Smooth muscle cell of the umbilical artery (primary cell): ENCODE data around the gene BTD. TPM values are rescaled to one million over a fixed set of nuclear protein-coding genes. Genes with fewer than 3 reads are reported as not detected.

ENCODE experiments used
- total RNA-seq: library from RNA; depleted of rRNA; stranded (reverse); fragments of >200 nt; gene quantifications from 2 replicates; pipeline ENCODE4 v1.2.3, GENCODE V29; 2014

The BTD gene, protein sequence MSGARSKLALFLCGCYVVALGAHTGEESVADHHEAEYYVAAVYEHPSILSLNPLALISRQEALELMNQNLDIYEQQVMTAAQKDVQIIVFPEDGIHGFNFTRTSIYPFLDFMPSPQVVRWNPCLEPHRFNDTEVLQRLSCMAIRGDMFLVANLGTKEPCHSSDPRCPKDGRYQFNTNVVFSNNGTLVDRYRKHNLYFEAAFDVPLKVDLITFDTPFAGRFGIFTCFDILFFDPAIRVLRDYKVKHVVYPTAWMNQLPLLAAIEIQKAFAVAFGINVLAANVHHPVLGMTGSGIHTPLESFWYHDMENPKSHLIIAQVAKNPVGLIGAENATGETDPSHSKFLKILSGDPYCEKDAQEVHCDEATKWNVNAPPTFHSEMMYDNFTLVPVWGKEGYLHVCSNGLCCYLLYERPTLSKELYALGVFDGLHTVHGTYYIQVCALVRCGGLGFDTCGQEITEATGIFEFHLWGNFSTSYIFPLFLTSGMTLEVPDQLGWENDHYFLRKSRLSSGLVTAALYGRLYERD
- 28.3 and 57.0 TPM in 2 replicates for total RNA-seq

DNA sequence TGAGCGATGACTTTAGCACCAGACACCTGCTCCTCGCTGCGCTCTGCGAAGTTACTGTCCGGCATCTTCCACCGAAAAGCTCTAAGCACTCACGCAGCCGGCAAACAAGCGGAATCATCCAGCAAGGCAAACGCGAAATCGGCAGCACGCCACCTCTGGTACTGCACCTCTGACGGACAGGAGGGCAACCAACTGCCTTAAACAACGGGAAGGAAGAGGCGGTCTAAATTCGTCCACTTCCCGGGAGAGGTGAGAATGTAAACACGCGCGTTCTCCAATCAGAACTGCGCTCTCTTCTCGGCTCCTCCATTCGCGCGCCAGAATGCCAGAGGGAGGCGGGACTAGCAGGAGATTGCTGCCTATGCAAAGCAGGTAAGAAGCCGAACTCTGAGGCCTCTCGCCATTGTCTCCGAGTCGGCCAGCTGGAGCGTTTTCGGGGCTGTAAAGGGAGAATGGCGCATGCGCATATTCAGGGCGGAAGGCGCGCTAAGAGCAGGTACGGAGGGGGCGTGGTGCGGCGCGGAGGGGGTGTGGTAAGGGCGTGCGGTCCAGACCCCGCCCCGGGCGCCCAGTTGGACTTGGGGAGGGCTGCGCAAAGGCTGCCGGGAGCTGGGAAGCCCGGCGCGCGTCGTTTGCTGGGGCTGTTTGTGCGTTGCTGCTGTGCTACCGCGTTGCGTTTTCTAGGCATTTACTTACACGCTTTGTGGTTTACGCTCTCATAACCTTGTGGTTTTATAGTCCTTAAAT is at the start of gene BTD, which contains the start of gene HACL1:
Gene BTD (plus strand): TSS at position 347 of the 747 bp plus-strand sequence. CDS start 33,695 bp downstream, outside the sequence.
Gene HACL1 (minus strand): TSS at position 171 of the 747 bp plus-strand sequence. CDS start 106 bp downstream, at position 65.

Other genes starting within 250 kb of the BTD start
- gene METTL6, start 174.2 kb upstream of the BTD start, total RNA-seq: 27.1 and 34.7 TPM in 2 replicates
- 25.4 and 26.1 TPM in 2 replicates for gene EAF1, start 174.1 kb upstream of the BTD start, total RNA-seq
- gene COLQ, start 80.0 kb upstream of the BTD start, total RNA-seq: 0.23 and 0.30 TPM in 2 replicates
- 14.6 and 21.1 TPM in 2 replicates for gene HACL1, start 176 bp upstream of the BTD start, total RNA-seq
- gene ANKRD28, start 196.2 kb downstream of the BTD start, total RNA-seq: 70.1 and 87.8 TPM in 2 replicates